HG03103 (cell line): ENCODE data around the gene MFSD2A.
"Not testable (repeated sequence)": the region's sequence is repeated elsewhere in the genome, so short reads cannot be mapped to it uniquely, and the experiment has no call there.

Source experiments
- ATAC-seq: cut with Tn5 transposase; IDR thresholded peaks from one replicate; pipeline ENCODE4 v1.9.1; 2021; ENCODE audit warnings: low read depth; ENCODE audit not compliant: unreplicated experiment

Gene MFSD2A

GRCh38 chr1:39996396-39997004 is 41.6 kb downstream of the MFSD2A start:
- ATAC-seq = no peak

- no peak for ATAC-seq
Observed at GRCh38 chr1:40001456-40001855, 46.5 kb downstream of the MFSD2A start.

- no peak for ATAC-seq
Observed at GRCh38 chr1:40003156-40004093, 48.5 kb downstream of the MFSD2A start.

- no peak for ATAC-seq
Observed at GRCh38 chr1:40004857-40005256, 49.9 kb downstream of the MFSD2A start.

GRCh38 chr1:40007481-40008034 is 52.6 kb downstream of the MFSD2A start:
- not testable (repeated sequence) for ATAC-seq

GRCh38 chr1:40011198-40011597 is 56.3 kb downstream of the MFSD2A start:
- ATAC-seq = no peak

- no peak for ATAC-seq
Observed at GRCh38 chr1:40014253-40014706, 59.3 kb downstream of the MFSD2A start.

DNA sequence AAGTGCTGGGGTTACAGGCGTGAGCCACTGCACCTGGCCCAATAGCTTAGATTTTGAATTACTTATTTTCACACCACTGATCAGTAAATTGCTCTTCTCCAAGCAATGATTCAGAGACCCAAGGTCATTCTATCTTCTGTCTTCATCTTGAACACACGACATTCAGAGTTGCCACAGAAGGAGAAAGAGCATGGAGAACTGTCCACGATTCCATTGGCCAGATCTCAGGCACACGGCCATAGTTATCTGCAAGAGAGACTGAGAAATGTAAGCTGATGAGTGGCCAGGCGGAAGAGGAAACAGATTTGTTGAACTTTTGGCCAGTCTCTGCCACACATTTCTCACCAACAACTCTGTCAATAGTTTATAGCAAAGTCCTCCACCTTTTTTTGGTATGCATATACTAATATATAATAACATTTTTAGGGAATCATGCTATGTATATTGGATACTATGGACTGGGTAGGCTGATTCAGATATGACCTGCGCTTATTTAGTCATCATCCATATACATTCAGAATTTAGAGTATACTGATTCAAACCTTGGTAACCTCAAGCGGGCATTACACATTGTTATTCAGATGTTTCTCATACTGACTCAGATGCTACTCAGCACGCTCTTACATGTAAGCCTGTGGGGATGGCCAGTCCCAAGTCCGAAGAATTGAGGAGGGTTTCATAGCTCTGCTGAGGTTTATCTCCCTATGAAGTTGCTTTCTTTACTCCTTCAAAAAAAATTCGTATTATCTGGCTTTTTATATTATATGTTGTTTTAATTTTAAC is 60.1 kb downstream of the MFSD2A start:
- ATAC-seq = no peak

DNA sequence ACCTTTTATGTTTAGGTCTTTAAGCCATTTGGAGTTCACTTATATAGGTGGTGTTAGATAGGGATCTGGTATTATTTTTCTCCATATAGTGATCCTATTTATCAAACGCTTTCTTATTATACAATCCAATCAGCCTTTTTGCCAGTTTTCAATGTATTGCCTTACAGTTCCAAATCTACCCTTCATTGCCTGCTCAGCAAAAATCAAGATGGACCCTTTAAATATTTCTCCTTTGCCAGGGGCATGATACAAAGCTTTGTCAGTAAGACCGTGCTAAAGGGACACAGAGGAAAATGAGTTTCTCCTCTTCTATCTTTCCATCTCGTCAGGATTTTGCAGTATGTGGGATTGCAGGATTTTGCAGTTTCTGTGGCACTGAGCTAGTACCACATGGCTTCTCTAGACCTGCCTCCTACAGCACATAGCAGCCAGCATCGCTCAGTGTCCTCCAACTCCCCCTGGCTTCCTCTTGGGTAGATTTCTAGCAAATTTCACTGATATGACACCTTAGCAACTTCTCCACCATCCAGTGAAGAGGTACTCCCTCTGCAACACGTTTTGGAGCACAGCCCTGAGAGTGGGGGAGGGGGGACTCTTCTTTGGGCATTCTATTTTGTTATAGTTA is 63.1 kb downstream of the MFSD2A start:
- ATAC-seq = no peak
